ENCODE results near the gene GSG1L.

DNA sequence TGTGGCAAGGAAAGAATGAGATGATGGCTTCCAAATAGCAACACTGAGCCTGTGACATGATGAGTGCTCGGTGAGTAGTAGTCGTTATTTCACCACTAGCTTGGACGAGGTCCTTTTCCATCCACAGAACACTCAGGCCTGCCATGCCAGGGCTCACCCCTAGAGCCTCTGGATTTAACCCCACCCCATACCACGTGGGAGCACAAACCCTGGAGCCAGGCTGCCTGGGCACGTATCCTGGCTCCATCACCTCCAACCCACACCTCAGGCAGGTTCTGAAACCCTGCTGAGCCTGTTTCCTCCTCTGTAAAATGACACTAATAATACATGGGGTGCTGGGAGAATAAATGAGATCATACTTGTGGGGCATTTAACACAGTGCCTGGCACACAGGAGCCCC lies 321.2 kb downstream of the GSG1L start:
- TF ChIP-seq RAD21 (CRISPR knock-in tag; conservative IDR thresholded peaks at IDR 0.05 in 1 of 2, IDR thresholded peaks at IDR 0.05 in 1 of 2): no peak
- no peak for TF ChIP-seq CHD1 (IDR thresholded peaks at IDR 0.05; ENCODE audit: low read length)
- TF ChIP-seq CTCF (IDR thresholded peaks at IDR 0.05 in 2 of 3, conservative IDR thresholded peaks at IDR 0.05 in 1 of 3; ENCODE audit: insufficient read depth in 2 of 3, low read depth in 1 of 3, low read length in 3 of 3): no peak
- TF ChIP-seq ZBTB8A (IDR thresholded peaks at IDR 0.05; ENCODE audit: partially characterized antibody): no peak

Measured in K562 (cell line).